ENCODE results near the gene WTIP. TPM values are rescaled to one million over a fixed set of nuclear protein-coding genes. Genes with fewer than 3 reads are reported as not detected.

WTIP gene
- total RNA-seq, 1 experiment from 2014 or later: 58.0 TPM

GRCh38 chr19:34559045-34559444 lies 77.5 kb downstream of the WTIP start:
- no peaks in the 10 kb centered on the region for H3K4me1 ChIP-seq
- intact Hi-C loops (cut with micrococcal nuclease; ENCODE audit: unreplicated experiment): no loop called here
- no peaks in the 10 kb centered on the region for H3K9me3 Mint-ChIP-seq (ENCODE audit: unreplicated experiment)
- H3K27me3 ChIP-seq (replicated peaks; ENCODE audit: control insufficient read depth, insufficient read depth, low read length): no peaks in the 10 kb centered on the region
- H3K27ac Mint-ChIP-seq (ENCODE audit: unreplicated experiment): no peak overlapping the region
- no peaks in the 10 kb centered on the region for H3K9me3 ChIP-seq
- no peak for DNase-seq
- ChIA-PET POLR2A (no interaction called here), CTCF (no interaction called here)
- H3K36me3 ChIP-seq (ENCODE audit: control insufficient read depth, insufficient read depth, low read length): no peaks in the 10 kb centered on the region
- no peak overlapping the region for H3K4me3 ChIP-seq (ENCODE audit: low read depth, low read length)
- H3K36me3 Mint-ChIP-seq (ENCODE audit: insufficient read depth, unreplicated experiment): no peaks in the 10 kb centered on the region
- no peaks in the 10 kb centered on the region for H3K4me1 Mint-ChIP-seq (ENCODE audit: low read depth, unreplicated experiment)
- H3K4me3 Mint-ChIP-seq (ENCODE audit: unreplicated experiment): no peak overlapping the region
- H3K27me3 Mint-ChIP-seq (ENCODE audit: insufficient read depth, unreplicated experiment): peaks cover 23% of the 10 kb centered on the region
- BruUV-seq (replicated peaks): no TSS peak
- TF ChIP-seq CTCF (IDR thresholded peaks at IDR 0.05; ENCODE audit: insufficient read depth in 1 of 2, low read depth in 1 of 2, low read length in 1 of 2, severe bottlenecking in 1 of 2, unreplicated experiment in 1 of 2): no peak

- no TSS peak for BruUV-seq (replicated peaks)
- no peak for TF ChIP-seq CTCF (IDR thresholded peaks at IDR 0.05; ENCODE audit: insufficient read depth in 1 of 2, low read depth in 1 of 2, low read length in 1 of 2, severe bottlenecking in 1 of 2, unreplicated experiment in 1 of 2)
- Mint-ChIP-seq H3K4me3 (ENCODE audit: unreplicated experiment) (no peak overlapping the region), H3K27ac (ENCODE audit: unreplicated experiment) (no peak overlapping the region), H3K4me1 (ENCODE audit: low read depth, unreplicated experiment) (no peaks in the 10 kb centered on the region), H3K36me3 (ENCODE audit: insufficient read depth, unreplicated experiment) (no peaks in the 10 kb centered on the region), H3K9me3 (ENCODE audit: unreplicated experiment) (peaks cover 6% of the 10 kb centered on the region), H3K27me3 (ENCODE audit: insufficient read depth, unreplicated experiment) (peaks cover 21% of the 10 kb centered on the region)
- intact Hi-C loops (cut with micrococcal nuclease; ENCODE audit: unreplicated experiment): no loop called here
- Histone ChIP-seq H3K4me1 (no peaks in the 10 kb centered on the region), H3K9me3 (no peaks in the 10 kb centered on the region), H3K27me3 (replicated peaks; ENCODE audit: control insufficient read depth, insufficient read depth, low read length) (no peaks in the 10 kb centered on the region), H3K36me3 (ENCODE audit: control insufficient read depth, insufficient read depth, low read length) (no peaks in the 10 kb centered on the region), H3K4me3 (ENCODE audit: low read depth, low read length) (no peak overlapping the region)
- ChIA-PET CTCF (no interaction called here), POLR2A (no interaction called here)
- DNase-seq: no peak
Measured at GRCh38 chr19:34560229-34560628, 78.7 kb downstream of the WTIP start.

Other genes starting within 250 kb of the WTIP start
- 20.2 and 20.7 TPM in 2 replicates for gene GARRE1, start 227.2 kb upstream of the WTIP start, total RNA-seq (2022)
- 329 and 381 TPM in 2 replicates for gene GPI, start 116.6 kb upstream of the WTIP start, total RNA-seq (2022)
- 33.2 and 40.2 TPM in 2 replicates for gene PDCD2L, start 77.4 kb upstream of the WTIP start, total RNA-seq (2022)
- 180 and 201 TPM in 2 replicates for gene UBA2, start 53.4 kb upstream of the WTIP start, total RNA-seq (2022)
- 0.72 and 1.00 TPM in 2 replicates for gene SCGB2B2, start 195.4 kb downstream of the WTIP start, total RNA-seq (2022)
- 28.1 and 30.1 TPM in 2 replicates for gene ZNF302, start 195.9 kb downstream of the WTIP start, total RNA-seq (2022)